M059J (cell line): ENCODE data around the gene EXOC8. TPM values are rescaled to one million over a fixed set of nuclear protein-coding genes. Genes with fewer than 3 reads are reported as not detected.
A peak's percentile ranks its signal among the peaks of the same experiment; 100 is the strongest.

Experiments used
- DNase-seq: peaks from one replicate; pipeline ENCODE4 v3.0.0-alpha.2; 2012; ENCODE audit warnings: low read depth
- total RNA-seq: library from RNA; depleted of rRNA; stranded (reverse); fragments of >200 nt; shearing (Covaris generic); gene quantifications from 2 replicates; pipeline ENCODE4 v1.2.3, GENCODE V29; 2014; rRNA removed

Gene EXOC8
- total RNA-seq, 1 experiment from 2014 or later = 13.3 TPM

- no peak for DNase-seq
Observed at GRCh38 chr1:231317306-231318014, 20.2 kb downstream of the EXOC8 start.

GRCh38 chr1:231315887-231316286 is 21.8 kb downstream of the EXOC8 start:
- peak; percentile 46 for DNase-seq

DNA sequence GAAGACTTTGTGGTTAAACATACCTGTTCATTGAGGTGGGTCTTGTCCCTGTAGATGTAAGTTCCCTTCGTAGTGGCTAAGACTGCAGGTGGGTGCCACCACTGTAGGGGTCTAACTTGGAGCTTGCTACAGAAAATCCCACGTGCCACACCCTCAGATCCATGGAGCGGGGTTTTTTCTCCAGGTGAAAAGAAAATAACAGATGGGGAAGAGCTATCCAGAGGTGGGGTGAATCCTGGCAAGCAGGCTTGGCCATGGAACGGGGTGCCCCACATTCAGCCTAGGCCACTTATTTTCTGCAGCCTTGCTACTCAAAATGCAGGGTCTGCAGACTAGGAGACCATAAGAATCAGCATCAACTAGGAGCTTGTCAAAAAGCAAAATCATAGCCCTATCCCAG is 24.0 kb downstream of the EXOC8 start:
- DNase-seq = no peak

GRCh38 chr1:231312432-231312788 is 25.2 kb downstream of the EXOC8 start:
- no peak for DNase-seq

GRCh38 chr1:231311720-231312431 is 25.8 kb downstream of the EXOC8 start:
- DNase-seq = no peak

GRCh38 chr1:231310391-231310934 is 27.2 kb downstream of the EXOC8 start:
- no peak for DNase-seq

GRCh38 chr1:231301990-231302389 is 35.7 kb downstream of the EXOC8 start:
- DNase-seq = no peak

DNA sequence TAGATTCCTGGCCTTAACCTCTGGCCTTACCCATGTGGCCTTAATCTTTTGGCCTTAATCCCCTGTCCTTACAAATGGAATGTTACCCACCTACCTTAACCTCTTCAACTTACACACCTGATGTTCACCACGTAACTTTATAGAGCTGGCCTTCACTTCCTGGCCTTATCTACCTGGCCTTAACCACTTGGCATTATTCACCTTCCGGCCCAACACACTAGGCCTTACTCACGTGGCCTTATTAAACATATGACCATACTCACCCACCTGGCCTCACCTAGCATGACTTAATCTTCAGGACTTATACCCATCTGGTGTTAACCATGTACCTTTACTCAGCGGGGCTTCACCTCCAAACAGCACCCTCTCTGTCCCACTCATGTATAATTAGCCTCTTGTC is 41.7 kb downstream of the EXOC8 start:
- no peak for DNase-seq

GRCh38 chr1:231286603-231287002 is 51.0 kb downstream of the EXOC8 start:
- no peak for DNase-seq

DNA sequence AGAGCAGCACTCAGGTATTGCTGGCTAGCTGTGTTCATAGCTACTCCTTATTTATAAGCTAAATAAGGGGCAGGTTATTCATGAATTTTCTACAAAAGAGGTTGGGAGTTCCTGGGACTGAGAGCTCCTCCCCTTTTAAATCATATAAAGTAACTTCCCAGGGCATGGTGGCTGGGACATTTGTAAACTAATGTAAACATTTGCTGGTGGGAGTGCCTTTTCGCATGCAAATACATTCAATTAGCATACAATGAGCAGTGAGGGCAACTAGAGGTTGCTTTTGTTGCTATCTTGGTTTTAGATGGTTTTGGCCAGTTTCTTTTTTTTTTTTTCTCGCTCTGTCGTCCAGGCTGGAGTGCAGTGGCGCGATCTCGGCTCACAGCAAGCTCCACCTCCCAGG is 53.2 kb downstream of the EXOC8 start:
- no peak for DNase-seq

Other genes with a start within 250 kb of the EXOC8 start
- gene TRIM67, start 175.8 kb downstream of the EXOC8 start, total RNA-seq = 0.10 and 0.20 TPM in 2 replicates
- gene GNPAT, start 96.6 kb downstream of the EXOC8 start, total RNA-seq = 43.8 and 55.4 TPM in 2 replicates
- gene SPRTN, start 441 bp upstream of the EXOC8 start, total RNA-seq = 19.0 and 20.1 TPM in 2 replicates
- gene EGLN1, start 84.4 kb upstream of the EXOC8 start, total RNA-seq = 28.5 and 43.5 TPM in 2 replicates
- 29.7 and 36.3 TPM in 2 replicates for gene TSNAX, start 190.8 kb upstream of the EXOC8 start, total RNA-seq